Pancreas (tissue), 10 donors: ENCODE measurements around the gene QPRT. TPM values are rescaled to one million over a fixed set of nuclear protein-coding genes. Genes with fewer than 3 reads are reported as not detected.
"Not testable (repeated sequence)": the region's sequence is repeated elsewhere in the genome, so short reads cannot be mapped to it uniquely, and the experiment has no call there.

ENCODE experiments used
- ATAC-seq, 4 donors: fragments of 200-7000 bp; cut with Tn5 transposase; one replicate each; pipeline versions ENCODE4 v1.8.0 to v1.9.1; 2020; ENCODE audit warnings: mild to moderate bottlenecking in 4 of 4, moderate library complexity in 4 of 4
- DNase-seq, 6 donors: peaks; one replicate each; pipeline ENCODE4 v3.0.0-alpha.2; 2020
- FAIRE-seq: peaks from 2 replicates; lab custom pipeline; 2012; peaks lifted over from hg19 to GRCh38; lab: Jason Lieb, UNC
- H3K27ac ChIP-seq, 4 donors: fragments of 200-600 bp; sonication (generic); 1 replicate in 3 of 4; 2 replicates in 1 of 4; pipeline versions ENCODE4 v1.5.0 to v1.8.0; 2020
- H3K27me3 ChIP-seq, 4 donors: fragments of 200-600 bp; one replicate each; pipeline ENCODE4 v1.8.0; 2021
- H3K36me3 ChIP-seq, 3 donors: fragments of 200-600 bp; sonication (generic) in 1 of 3; one replicate each; pipeline versions ENCODE4 v1.5.0 to v1.8.0; 2020 to 2021
- H3K4me1 ChIP-seq, 3 donors: fragments of 200-600 bp; one replicate each; pipeline ENCODE4 v1.8.0; 2021
- H3K4me3 ChIP-seq, 4 donors: fragments of 200-600 bp; sonication (generic) in 2 of 4; one replicate each; pipeline versions ENCODE4 v1.5.0 to v1.8.0; 2020 to 2021
- H3K9me3 ChIP-seq, 4 donors: fragments of 200-600 bp; one replicate each; pipeline ENCODE4 v1.8.0; 2021
- CTCF ChIP-seq, 4 donors: fragments of 200-600 bp; sonication (generic) in 3 of 4; IDR thresholded peaks; one replicate each; pipeline versions ENCODE4 v1.5.0 to v1.8.0; 2021; ENCODE audit warnings: antibody characterized with exemption in 4 of 4
- WGBS, 2 donors: extraction: QIAGEN DNeasy Blood & Tissue Kit; methylation state at CpG; one replicate each; pipeline ENCODE4 v1.1.7; 2013; 5-methylcytosine and 5-hydroxymethylcytosine counted together
- intact Hi-C, 3 donors: fragments of 100-400 bp; cut with DNase I; formaldehyde crosslinking; loops; one replicate each; pipeline versions ENCODE4 v1.11.1 to v1.14.2; 2022
- polyA plus RNA-seq, 2 donors: library from polyadenylated mRNA; stranded (reverse); fragments of 200-250 nt; gene quantifications; one replicate each; pipeline ENCODE4 v1.2.3, GENCODE V29; 2013
- total RNA-seq, 6 donors: library from RNA; stranded (reverse); fragmentation: NEBNext Ultra II Directional in 4 of 6; extraction: Animal tissue kit (Norgen Biotek cat#: 25700) in 4 of 6; gene quantifications; one replicate each; pipeline versions ENCODE4 v1.2.1 to v1.2.4, GENCODE V29; 2021 to 2023
- donor health status: healthy with polysubstance abuse.
- donor health status: DM: no; HTN: no; CAD: no; lungs with moderate emphysema.
- donor health status: DM: no; HTN: no; CAD: no.
- donor health status: control.
- donor health status: control.
- donor health status: Bipolar disorder and iron deficiency.
- donor health status: DM: yes; HTN: yes; CAD: no.
- donor health status: DM: no; HTN: no; CAD: no.
- donor health status: DM: no; HTN: no; CAD: no.
- donor health status: DM: yes; HTN: yes; CAD: no.

Gene QPRT
- total and polyA plus RNA-seq, 8 donors = 8.2 to 29.7 (median 18.4) TPM

DNA sequence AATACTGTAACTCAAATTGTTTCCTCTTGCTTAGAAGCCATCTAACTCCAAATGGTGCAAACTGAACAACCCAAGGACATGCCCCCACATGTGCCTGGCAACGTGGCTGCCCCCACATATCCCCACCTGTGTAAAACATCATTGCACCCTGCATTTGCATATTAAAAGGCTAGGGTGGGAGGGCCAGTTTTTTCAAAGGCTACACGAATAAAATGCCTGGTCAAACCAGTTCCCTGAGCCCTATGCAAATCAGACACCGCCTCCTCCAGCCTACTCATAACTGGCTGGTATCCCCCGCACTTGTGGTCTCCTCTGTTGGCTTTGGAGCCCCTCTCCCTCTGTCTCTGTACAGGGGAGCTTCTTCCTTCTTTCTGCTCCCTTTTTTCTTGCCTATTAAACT is 40.1 kb downstream of the QPRT start:
- Histone ChIP-seq H3K4me3 (no peak overlapping the region), H3K27me3 (no peaks in the 10 kb centered on the region), H3K36me3 (no peaks in the 10 kb centered on the region), H3K9me3 (no peaks in the 10 kb centered on the region), H3K27ac (no peak overlapping the region), H3K4me1 (no peaks in the 10 kb centered on the region)
- DNase-seq (no peak), FAIRE-seq (no peak), ATAC-seq (no peak)
- intact Hi-C loops = no loop called here
- TF ChIP-seq CTCF (IDR thresholded peaks at IDR 0.05) = no peak
- whole genome bisulfite sequencing, 2 donors = 23 to 33% methylated on average over 4 of the region's 4 CpGs

DNA sequence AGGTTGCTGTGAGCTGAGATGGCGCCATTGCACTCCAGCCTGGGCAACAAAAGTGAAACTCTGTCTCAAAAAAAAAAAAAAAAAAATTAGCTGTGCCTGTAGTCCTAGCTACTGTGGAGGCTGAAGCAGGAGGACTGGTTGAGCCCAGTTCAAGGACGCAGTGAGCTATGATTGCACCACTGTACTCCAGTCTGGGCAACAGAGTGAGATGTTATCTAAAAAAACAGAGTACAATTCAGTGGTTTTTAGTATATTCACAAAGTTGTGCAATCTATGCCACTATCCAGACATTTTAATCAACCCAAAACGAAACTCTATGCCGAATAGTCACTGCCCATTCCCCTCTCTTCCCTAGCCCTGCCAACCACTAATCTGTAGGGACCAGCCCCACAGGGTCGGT is 41.7 kb downstream of the QPRT start:
- no peak for TF ChIP-seq CTCF (IDR thresholded peaks at IDR 0.05)
- WGBS, 2 donors = 73 to 83% methylated on average over 5 of the region's 5 CpGs
- no peaks in the 10 kb centered on the region for H3K36me3 ChIP-seq
- FAIRE-seq (no peak), ATAC-seq (no peak), DNase-seq (no peak)
- H3K27ac ChIP-seq = no peak overlapping the region
- H3K27me3 ChIP-seq = no peaks in the 10 kb centered on the region
- no peak overlapping the region for H3K4me3 ChIP-seq
- intact Hi-C loops = no loop called here
- no peaks in the 10 kb centered on the region for H3K4me1 ChIP-seq
- no peaks in the 10 kb centered on the region for H3K9me3 ChIP-seq

DNA sequence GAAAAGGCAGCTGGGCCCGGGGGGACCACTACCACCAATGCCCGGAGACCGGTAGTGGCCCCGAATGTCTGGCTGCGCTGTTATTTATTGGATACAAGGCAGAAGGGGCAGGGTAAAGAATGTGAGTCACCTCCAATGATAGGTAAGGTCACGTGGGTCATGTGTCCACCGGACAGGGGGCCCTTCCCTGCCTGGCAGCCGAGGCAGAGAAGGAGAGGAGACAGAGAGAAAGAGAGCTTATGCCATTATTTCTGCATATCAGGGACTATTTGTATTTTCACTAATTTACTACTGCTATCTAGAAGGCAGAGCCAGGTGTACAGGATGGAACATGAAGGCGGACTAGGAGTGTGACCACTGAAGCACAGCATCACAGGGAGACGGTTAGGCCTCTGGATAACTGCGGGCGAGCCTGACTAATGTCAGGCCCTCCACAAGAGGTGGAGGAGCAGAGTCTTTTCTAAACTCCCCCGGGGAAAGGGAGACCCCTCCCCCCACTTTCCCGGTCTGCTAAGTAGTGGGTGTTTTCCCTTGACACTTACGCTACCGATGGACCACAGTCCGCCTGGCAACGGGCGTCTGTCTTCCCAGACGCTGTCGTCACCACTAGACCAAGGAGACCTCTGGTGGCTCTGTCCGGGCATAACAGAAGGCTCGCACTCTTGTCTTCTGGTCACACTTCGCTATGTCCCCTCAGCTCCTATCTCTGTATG is 42.3 kb downstream of the QPRT start:
- H3K4me3 ChIP-seq, H3K9me3 ChIP-seq, H3K27me3 ChIP-seq, H3K36me3 ChIP-seq, H3K27ac ChIP-seq, FAIRE-seq, H3K4me1 ChIP-seq, intact Hi-C loops: not testable (repeated sequence)
- WGBS, 2 donors = 40 to 41% methylated on average over 21 to 23 of the region's 24 CpGs
- DNase-seq = peak; percentile 62 to 85 (median 72)
- peak; percentile 76 to 98 (median 94) for ATAC-seq
- TF ChIP-seq CTCF (IDR thresholded peaks at IDR 0.05) = peak in 3 of 4 donors; percentile 26 to 48 (median 31)

GRCh38 chr16:29726845-29727377 is 47.9 kb downstream of the QPRT start:
- H3K36me3 ChIP-seq = no peaks in the 10 kb centered on the region
- peaks cover 0 to 5% (median 0%) of the 10 kb centered on the region in 3 donors for H3K4me1 ChIP-seq
- peak in 1 of 6 donors; percentile 23 for DNase-seq
- intact Hi-C loops = no loop called here
- no peak overlapping the region for H3K27ac ChIP-seq
- peak; percentile 50 to 73 (median 64) for ATAC-seq
- H3K4me3 ChIP-seq = no peak overlapping the region
- 52 to 55% methylated on average over 9 of the region's 9 CpGs for WGBS, 2 donors
- no peak for FAIRE-seq
- no peaks in the 10 kb centered on the region for H3K27me3 ChIP-seq
- no peaks in the 10 kb centered on the region for H3K9me3 ChIP-seq
- TF ChIP-seq CTCF (IDR thresholded peaks at IDR 0.05) = no peak

GRCh38 chr16:29727452-29727851 is 48.5 kb downstream of the QPRT start:
- no peak overlapping the region for H3K27ac ChIP-seq
- no peak for ATAC-seq
- no peak overlapping the region for H3K4me3 ChIP-seq
- DNase-seq = peak in 1 of 6 donors; percentile 21
- no peaks in the 10 kb centered on the region for H3K36me3 ChIP-seq
- TF ChIP-seq CTCF (IDR thresholded peaks at IDR 0.05) = no peak
- intact Hi-C loops = no loop called here
- H3K4me1 ChIP-seq = peaks cover 0 to 5% (median 0%) of the 10 kb centered on the region in 3 donors
- H3K27me3 ChIP-seq = no peaks in the 10 kb centered on the region
- no peaks in the 10 kb centered on the region for H3K9me3 ChIP-seq
- no peak for FAIRE-seq
- WGBS, 2 donors = 81 to 87% methylated on average over 7 of the region's 7 CpGs
